Neural progenitor cell (in vitro differentiated cells): ENCODE measurements around the gene CNOT11. TPM values are rescaled to one million over a fixed set of nuclear protein-coding genes. Genes with fewer than 3 reads are reported as not detected.

Experiments used
- DNase-seq: peaks from one replicate; pipeline ENCODE4 v3.0.0-alpha.2; 2016; ENCODE audit warnings: low spot score
- H2AFZ ChIP-seq: fragments of 200-600 bp; sonication (generic); replicated peaks from 2 replicates; pipeline ENCODE4 v1.6.1; 2016; ENCODE audit warnings: antibody characterized with exemption
- H3F3A ChIP-seq: fragments of 200-600 bp; sonication (generic); 2 replicates; pipeline ENCODE4 v1.6.1; 2016; ENCODE audit warnings: antibody characterized with exemption, low read depth
- H3K27ac ChIP-seq: fragments of 200-600 bp; sonication (generic); 2 replicates; pipeline ENCODE4 v1.5.1; 2016; ENCODE audit warnings: mild to moderate bottlenecking
- H3K27me3 ChIP-seq: fragments of 200-600 bp; sonication (generic); 2 replicates; pipeline ENCODE4 v1.6.1; 2016; ENCODE audit warnings: mild to moderate bottlenecking, moderate library complexity
- H3K36me3 ChIP-seq: fragments of 200-600 bp; sonication (generic); 2 replicates; pipeline ENCODE4 v1.5.1; 2016
- H3K4me1 ChIP-seq: fragments of 200-600 bp; sonication (generic); 2 replicates; pipeline ENCODE4 v1.6.1; 2016; ENCODE audit warnings: mixed run types
- H3K4me2 ChIP-seq: fragments of 200-600 bp; sonication (generic); 2 replicates; pipeline ENCODE4 v1.6.1; 2016
- H3K4me3 ChIP-seq: fragments of 200-600 bp; sonication (generic); 2 replicates; pipeline ENCODE4 v1.5.1; 2016
- H3K79me2 ChIP-seq: fragments of 200-600 bp; sonication (generic); 2 replicates; pipeline ENCODE4 v1.6.1; 2016; ENCODE audit warnings: low read depth
- H3K9ac ChIP-seq: fragments of 200-600 bp; sonication (generic); 2 replicates; pipeline ENCODE4 v1.6.1; 2016
- H3K9me3 ChIP-seq: fragments of 200-600 bp; sonication (generic); 2 replicates; pipeline ENCODE4 v1.5.1; 2016; ENCODE audit warnings: low read depth
- H4K20me1 ChIP-seq: fragments of 200-600 bp; sonication (generic); 2 replicates; pipeline ENCODE4 v1.6.1; 2016; ENCODE audit warnings: low read depth
- H3K27ac Mint-ChIP-seq: 3 replicates; pipeline ENCODE4 v1.8.0; 2021; ENCODE audit warnings: mixed read lengths
- H3K27me3 Mint-ChIP-seq: 2 replicates; pipeline ENCODE4 v1.8.0; 2022; ENCODE audit warnings: low read depth, mild to moderate bottlenecking, inconsistent platforms, moderate library complexity, mixed read lengths; ENCODE audit not compliant: insufficient read depth
- H3K36me3 Mint-ChIP-seq: 3 replicates; pipeline ENCODE4 v1.8.0; 2021; ENCODE audit warnings: mixed read lengths
- H3K4me1 Mint-ChIP-seq: 3 replicates; pipeline ENCODE4 v1.8.0; 2021; ENCODE audit warnings: mixed read lengths
- H3K4me3 Mint-ChIP-seq: 3 replicates; pipeline ENCODE4 v1.8.0; 2021; ENCODE audit warnings: mild to moderate bottlenecking, moderate library complexity, mixed read lengths
- H3K9me3 Mint-ChIP-seq: 3 replicates; pipeline ENCODE4 v1.8.0; 2020; ENCODE audit warnings: mixed read lengths
- CTCF ChIP-seq: fragments of 200-600 bp; sonication (generic); IDR thresholded peaks from 2 replicates; pipeline ENCODE4 v1.5.1; 2017; ENCODE audit warnings: antibody characterized with exemption, mild to moderate bottlenecking
- EZH2 ChIP-seq: fragments of 200-600 bp; sonication (generic); IDR thresholded peaks from 2 replicates; pipeline ENCODE4 v1.6.1; 2017; ENCODE audit warnings: antibody characterized with exemption, mild to moderate bottlenecking, moderate library complexity
- EZH2phosphoT487 ChIP-seq: fragments of 200-600 bp; sonication (generic); IDR thresholded peaks from 2 replicates; pipeline ENCODE4 v1.6.1; 2017; ENCODE audit warnings: antibody characterized with exemption
- total RNA-seq: library from RNA; depleted of rRNA; stranded (reverse); fragments of >200 nt; gene quantifications from 2 replicates; pipeline ENCODE4 v1.2.3, GENCODE V29; 2015; ENCODE audit warnings: low replicate concordance

Gene CNOT11
- total RNA-seq, 1 donor from 2014 or later = 39.0 TPM

DNA sequence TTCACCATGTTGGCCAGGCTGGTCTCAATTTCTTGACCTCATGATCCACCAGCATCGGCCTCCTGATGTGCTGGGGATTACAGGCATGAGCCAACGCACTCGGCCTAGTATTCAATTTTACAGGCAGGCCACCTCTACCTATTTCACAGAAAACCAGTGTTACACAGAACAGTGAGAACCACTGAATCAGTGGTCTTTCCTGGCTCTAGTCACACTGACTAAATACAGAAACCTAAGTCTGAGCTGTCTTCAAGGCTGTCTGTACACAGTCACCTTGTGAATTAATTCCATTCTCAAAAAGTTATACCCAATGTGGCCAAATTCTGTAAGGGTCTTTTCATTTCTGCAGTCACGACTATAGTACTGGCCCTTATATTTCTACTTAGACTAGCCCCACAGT lies 52.3 kb downstream of the CNOT11 start:
- Histone ChIP-seq H3K27ac (no peak overlapping the region), H4K20me1 (peaks cover 46% of the 10 kb centered on the region), H3K4me1 (peaks cover 11% of the 10 kb centered on the region), H2AFZ (no peak overlapping the region), H3F3A (no peaks in the 10 kb centered on the region), H3K27me3 (peaks cover 12% of the 10 kb centered on the region), H3K4me3 (no peak overlapping the region), H3K9ac (no peak overlapping the region), H3K4me2 (no peak overlapping the region), H3K79me2 (peaks cover 67% of the 10 kb centered on the region), H3K36me3 (no peaks in the 10 kb centered on the region), H3K9me3 (no peaks in the 10 kb centered on the region)
- Mint-ChIP-seq H3K27me3 (peaks cover 4% of the 10 kb centered on the region), H3K36me3 (peaks cover 22% of the 10 kb centered on the region), H3K4me1 (peaks cover 28% of the 10 kb centered on the region), H3K9me3 (peaks cover 4% of the 10 kb centered on the region), H3K4me3 (no peak overlapping the region), H3K27ac (no peak overlapping the region)
- DNase-seq = no peak
- TF ChIP-seq EZH2phosphoT487 (no peak), EZH2 (no peak), CTCF (no peak)

DNA sequence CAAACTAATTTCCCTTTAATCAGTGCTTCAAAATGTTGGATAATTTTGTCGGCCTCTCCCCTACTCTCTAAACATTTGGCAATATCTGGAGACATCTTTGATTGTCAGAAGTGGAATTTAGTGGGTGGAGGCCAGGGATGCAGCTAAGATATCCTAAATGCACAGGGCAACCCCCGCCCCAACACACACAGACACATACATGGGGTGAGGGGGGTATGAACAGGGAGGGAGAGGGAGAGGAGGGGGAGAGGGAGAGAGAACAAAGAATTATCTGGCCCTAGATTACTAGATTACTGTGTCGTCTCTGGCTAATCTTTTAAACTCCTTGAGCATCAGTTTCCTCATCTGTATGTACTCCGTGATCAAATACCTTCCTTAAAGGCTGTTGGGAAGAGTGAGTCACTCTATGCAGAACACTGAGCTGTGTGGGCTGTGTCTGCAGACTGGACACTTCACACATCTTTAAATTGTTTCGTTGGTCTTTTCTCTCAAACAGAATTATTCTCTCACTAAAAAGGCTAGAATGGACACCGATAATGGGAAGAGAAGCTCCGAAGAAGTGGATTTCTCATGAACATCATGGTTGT lies 52.9 kb downstream of the CNOT11 start:
- no peak overlapping the region for H3K9ac ChIP-seq
- no peak overlapping the region for H2AFZ ChIP-seq
- H3K9me3 ChIP-seq = no peaks in the 10 kb centered on the region
- no peaks in the 10 kb centered on the region for H3F3A ChIP-seq
- Mint-ChIP-seq H3K4me3 (no peak overlapping the region), H3K36me3 (peaks cover 22% of the 10 kb centered on the region), H3K4me1 (peaks cover 28% of the 10 kb centered on the region), H3K9me3 (peaks cover 4% of the 10 kb centered on the region), H3K27ac (no peak overlapping the region), H3K27me3 (peaks cover 4% of the 10 kb centered on the region)
- H3K4me2 ChIP-seq = no peak overlapping the region
- no peak overlapping the region for H3K4me3 ChIP-seq
- H3K4me1 ChIP-seq = peaks cover 11% of the 10 kb centered on the region
- no peak for DNase-seq
- peaks cover 42% of the 10 kb centered on the region for H4K20me1 ChIP-seq
- peaks cover 12% of the 10 kb centered on the region for H3K27me3 ChIP-seq
- no peak for TF ChIP-seq EZH2phosphoT487
- no peak for TF ChIP-seq EZH2
- no peak for TF ChIP-seq CTCF
- H3K36me3 ChIP-seq = no peaks in the 10 kb centered on the region
- no peak overlapping the region for H3K27ac ChIP-seq
- H3K79me2 ChIP-seq = peaks cover 62% of the 10 kb centered on the region

DNA sequence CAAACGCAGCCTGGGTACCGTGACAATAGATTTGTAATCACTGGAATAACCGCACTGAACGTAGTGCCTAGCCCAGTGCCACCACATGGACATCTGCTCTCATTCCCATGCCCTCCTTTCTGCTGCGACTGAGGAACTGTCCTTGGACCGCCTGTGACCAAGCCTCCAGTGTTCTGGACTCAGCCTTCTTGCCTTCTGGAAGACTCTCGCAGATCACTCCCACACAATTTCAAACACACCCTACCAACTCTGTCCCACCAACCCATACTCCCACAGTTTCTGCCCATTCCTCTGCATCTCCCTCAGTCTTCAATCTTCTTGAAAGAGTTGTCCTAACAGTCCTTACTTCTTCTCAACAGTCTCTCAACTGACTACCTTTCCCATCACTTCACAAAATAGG lies 53.7 kb downstream of the CNOT11 start:
- H3K4me3 ChIP-seq = peak overlapping the region; percentile 62
- H3F3A ChIP-seq = no peaks in the 10 kb centered on the region
- H3K9ac ChIP-seq = no peak overlapping the region
- Mint-ChIP-seq H3K9me3 (peaks cover 4% of the 10 kb centered on the region), H3K4me3 (peak overlapping the region; percentile 92), H3K36me3 (peaks cover 22% of the 10 kb centered on the region), H3K4me1 (peaks cover 31% of the 10 kb centered on the region), H3K27me3 (peaks cover 4% of the 10 kb centered on the region), H3K27ac (peak overlapping the region; percentile 3)
- H4K20me1 ChIP-seq = peaks cover 38% of the 10 kb centered on the region
- no peaks in the 10 kb centered on the region for H3K9me3 ChIP-seq
- no peak for DNase-seq
- TF ChIP-seq CTCF (no peak), EZH2phosphoT487 (no peak), EZH2 (no peak)
- H3K79me2 ChIP-seq = peaks cover 59% of the 10 kb centered on the region
- H3K27ac ChIP-seq = no peak overlapping the region
- H3K36me3 ChIP-seq = no peaks in the 10 kb centered on the region
- peaks cover 12% of the 10 kb centered on the region for H3K27me3 ChIP-seq
- H2AFZ ChIP-seq = no peak overlapping the region
- peaks cover 11% of the 10 kb centered on the region for H3K4me1 ChIP-seq
- peak overlapping the region; percentile 85 for H3K4me2 ChIP-seq
